ENCODE measurements around the gene TTC12.

GRCh38 chr11:113273720-113274119 is 40.7 kb upstream of the TTC12 start:
- TF ChIP-seq CTCF (IDR thresholded peaks at IDR 0.05), result no peak
- no peak for TF ChIP-seq EZH2 (IDR thresholded peaks at IDR 0.05; ENCODE audit: borderline replicate concordance, insufficient read depth, low read depth, low read length, poor library complexity, severe bottlenecking)

All from B cell (primary cell).